Activated CD4-positive, alpha-beta T cell treated with anti-CD3 and anti-CD28 coated beads, Interleukin-2, amount 10 ng/mL, durations not matched to agents 24 days and 14 days (primary cell): ENCODE results near the gene C16orf86. TPM values are rescaled to one million over a fixed set of nuclear protein-coding genes. Genes with fewer than 3 reads are reported as not detected.

Experiments used
- DNase-seq: peaks from one replicate; pipeline ENCODE4 v3.0.0; 2022
- H3K27ac Mint-ChIP-seq: one replicate; pipeline ENCODE4 v1.8.0; 2022; ENCODE audit warnings: mild to moderate bottlenecking, mixed read lengths
- H3K27me3 Mint-ChIP-seq: one replicate; pipeline ENCODE4 v1.8.0; 2022; ENCODE audit warnings: mixed read lengths
- H3K36me3 Mint-ChIP-seq: one replicate; pipeline ENCODE4 v1.8.0; 2022; ENCODE audit warnings: low read depth, mild to moderate bottlenecking, mixed read lengths
- H3K4me1 Mint-ChIP-seq: one replicate; pipeline ENCODE4 v1.8.0; 2021; ENCODE audit warnings: mixed read lengths
- H3K4me3 Mint-ChIP-seq: one replicate; pipeline ENCODE4 v1.8.0; 2022; ENCODE audit warnings: mild to moderate bottlenecking, moderate library complexity, mixed read lengths
- H3K9me3 Mint-ChIP-seq: one replicate; pipeline ENCODE4 v1.8.0; 2021; ENCODE audit warnings: mixed read lengths
- intact Hi-C: fragments of 100-400 bp; cut with micrococcal nuclease; formaldehyde crosslinking; loops from one replicate; pipeline ENCODE4 v1.15.1; 2023
- total RNA-seq: library from RNA; stranded (reverse); gene quantifications from 2 replicates; pipeline ENCODE4 v1.2.3, GENCODE V29; 2022

Gene C16orf86
- total RNA-seq, 1 donor from 2014 or later: 0.68 TPM

GRCh38 chr16:67648764-67649407 lies 17.7 kb upstream of the C16orf86 start:
- intact Hi-C loops: no loop called here
- DNase-seq: no peak
- Mint-ChIP-seq H3K9me3 (no peaks in the 10 kb centered on the region), H3K4me1 (peaks cover 21% of the 10 kb centered on the region), H3K27ac (no peak overlapping the region), H3K4me3 (no peak overlapping the region), H3K36me3 (peaks cover 45% of the 10 kb centered on the region), H3K27me3 (no peaks in the 10 kb centered on the region)

- Mint-ChIP-seq H3K4me1 (peaks cover 17% of the 10 kb centered on the region), H3K9me3 (no peaks in the 10 kb centered on the region), H3K27ac (no peak overlapping the region), H3K27me3 (no peaks in the 10 kb centered on the region), H3K4me3 (no peak overlapping the region), H3K36me3 (peaks cover 47% of the 10 kb centered on the region)
- intact Hi-C loops: no loop called here
- DNase-seq: no peak
Measured at GRCh38 chr16:67649494-67649931, 17.1 kb upstream of the C16orf86 start.

GRCh38 chr16:67650023-67650422 lies 16.6 kb upstream of the C16orf86 start:
- Mint-ChIP-seq H3K27ac (no peak overlapping the region), H3K27me3 (no peaks in the 10 kb centered on the region)
- intact Hi-C loops: no loop called here

GRCh38 chr16:67651039-67651438 lies 15.6 kb upstream of the C16orf86 start:
- Mint-ChIP-seq H3K36me3 (peaks cover 58% of the 10 kb centered on the region), H3K27me3 (no peaks in the 10 kb centered on the region), H3K27ac (no peak overlapping the region), H3K9me3 (no peaks in the 10 kb centered on the region), H3K4me3 (no peak overlapping the region), H3K4me1 (peaks cover 14% of the 10 kb centered on the region)
- no peak for DNase-seq
- intact Hi-C loops: no loop called here

More at GRCh38 chr16:67650023-67650422, 16.6 kb upstream of the C16orf86 start:
- peaks cover 16% of the 10 kb centered on the region for H3K4me1 Mint-ChIP-seq
- peaks cover 51% of the 10 kb centered on the region for H3K36me3 Mint-ChIP-seq
- H3K4me3 Mint-ChIP-seq: no peak overlapping the region
- DNase-seq: no peak
- no peaks in the 10 kb centered on the region for H3K9me3 Mint-ChIP-seq

GRCh38 chr16:67651847-67652246 lies 14.8 kb upstream of the C16orf86 start:
- DNase-seq: no peak
- intact Hi-C loops: no loop called here
- Mint-ChIP-seq H3K4me1 (peaks cover 12% of the 10 kb centered on the region), H3K27me3 (no peaks in the 10 kb centered on the region), H3K36me3 (peaks cover 54% of the 10 kb centered on the region), H3K27ac (no peak overlapping the region), H3K4me3 (no peak overlapping the region), H3K9me3 (no peaks in the 10 kb centered on the region)

- intact Hi-C loops: no loop called here
- Mint-ChIP-seq H3K4me3 (no peak overlapping the region), H3K27ac (no peak overlapping the region), H3K27me3 (no peaks in the 10 kb centered on the region), H3K9me3 (no peaks in the 10 kb centered on the region), H3K4me1 (peaks cover 9% of the 10 kb centered on the region), H3K36me3 (peaks cover 51% of the 10 kb centered on the region)
- DNase-seq: peak; percentile 57
Measured at GRCh38 chr16:67652578-67653127, 14.0 kb upstream of the C16orf86 start.

- Mint-ChIP-seq H3K9me3 (no peaks in the 10 kb centered on the region), H3K27me3 (no peaks in the 10 kb centered on the region), H3K4me1 (peaks cover 10% of the 10 kb centered on the region), H3K36me3 (peaks cover 54% of the 10 kb centered on the region), H3K4me3 (no peak overlapping the region), H3K27ac (no peak overlapping the region)
- intact Hi-C loops: no loop called here
- no peak for DNase-seq
Measured at GRCh38 chr16:67653128-67653788, 13.4 kb upstream of the C16orf86 start.

- H3K4me3 Mint-ChIP-seq: no peak overlapping the region
- H3K27me3 Mint-ChIP-seq: no peaks in the 10 kb centered on the region
- H3K9me3 Mint-ChIP-seq: no peaks in the 10 kb centered on the region
- H3K27ac Mint-ChIP-seq: no peak overlapping the region
- peaks cover 14% of the 10 kb centered on the region for H3K4me1 Mint-ChIP-seq
- DNase-seq: no peak
- intact Hi-C loops: no loop called here
- H3K36me3 Mint-ChIP-seq: peaks cover 49% of the 10 kb centered on the region
Measured at GRCh38 chr16:67653789-67654402, 12.7 kb upstream of the C16orf86 start.

- DNase-seq: no peak
- Mint-ChIP-seq H3K36me3 (peaks cover 46% of the 10 kb centered on the region), H3K27ac (no peak overlapping the region), H3K9me3 (no peaks in the 10 kb centered on the region), H3K4me3 (no peak overlapping the region), H3K27me3 (no peaks in the 10 kb centered on the region), H3K4me1 (peaks cover 17% of the 10 kb centered on the region)
- intact Hi-C loops: no loop called here
Measured at GRCh38 chr16:67654403-67654911, 12.2 kb upstream of the C16orf86 start.

GRCh38 chr16:67655363-67655762 lies 11.3 kb upstream of the C16orf86 start:
- intact Hi-C loops: no loop called here
- Mint-ChIP-seq H3K27me3 (no peaks in the 10 kb centered on the region), H3K27ac (no peak overlapping the region), H3K4me1 (peaks cover 16% of the 10 kb centered on the region), H3K36me3 (peaks cover 42% of the 10 kb centered on the region), H3K9me3 (no peaks in the 10 kb centered on the region), H3K4me3 (no peak overlapping the region)
- no peak for DNase-seq

GRCh38 chr16:67656344-67657016 lies 10.1 kb upstream of the C16orf86 start:
- intact Hi-C loops: no loop called here
- Mint-ChIP-seq H3K36me3 (peaks cover 32% of the 10 kb centered on the region), H3K27ac (no peak overlapping the region), H3K4me3 (no peak overlapping the region), H3K27me3 (no peaks in the 10 kb centered on the region), H3K4me1 (peaks cover 17% of the 10 kb centered on the region), H3K9me3 (no peaks in the 10 kb centered on the region)
- DNase-seq: no peak

- peaks cover 20% of the 10 kb centered on the region for H3K4me1 Mint-ChIP-seq
- intact Hi-C loops: no loop called here
- no peak overlapping the region for H3K4me3 Mint-ChIP-seq
- no peaks in the 10 kb centered on the region for H3K27me3 Mint-ChIP-seq
- peaks cover 26% of the 10 kb centered on the region for H3K36me3 Mint-ChIP-seq
- H3K27ac Mint-ChIP-seq: no peak overlapping the region
- H3K9me3 Mint-ChIP-seq: no peaks in the 10 kb centered on the region
- DNase-seq: no peak
Measured at GRCh38 chr16:67657017-67657608, 9.5 kb upstream of the C16orf86 start.

- intact Hi-C loops: no loop called here
- Mint-ChIP-seq H3K4me1 (peaks cover 19% of the 10 kb centered on the region), H3K9me3 (no peaks in the 10 kb centered on the region), H3K36me3 (peaks cover 24% of the 10 kb centered on the region), H3K27me3 (no peaks in the 10 kb centered on the region), H3K27ac (peak overlapping the region; percentile 20), H3K4me3 (peak overlapping the region; percentile 40)
- peak; percentile 61 for DNase-seq
Measured at GRCh38 chr16:67657751-67658518, 8.7 kb upstream of the C16orf86 start.
